NCI-H82 treated with DMSO at 0.1 percent for 48 hours (cell line): ENCODE measurements around the gene SMTNL2.

ENCODE experiments used
- DNase-seq: peaks from one replicate; lab custom pipeline; 2025; ENCODE audit not compliant: unreplicated experiment; lab: John Stamatoyannopoulos, UW

The SMTNL2 gene

DNA sequence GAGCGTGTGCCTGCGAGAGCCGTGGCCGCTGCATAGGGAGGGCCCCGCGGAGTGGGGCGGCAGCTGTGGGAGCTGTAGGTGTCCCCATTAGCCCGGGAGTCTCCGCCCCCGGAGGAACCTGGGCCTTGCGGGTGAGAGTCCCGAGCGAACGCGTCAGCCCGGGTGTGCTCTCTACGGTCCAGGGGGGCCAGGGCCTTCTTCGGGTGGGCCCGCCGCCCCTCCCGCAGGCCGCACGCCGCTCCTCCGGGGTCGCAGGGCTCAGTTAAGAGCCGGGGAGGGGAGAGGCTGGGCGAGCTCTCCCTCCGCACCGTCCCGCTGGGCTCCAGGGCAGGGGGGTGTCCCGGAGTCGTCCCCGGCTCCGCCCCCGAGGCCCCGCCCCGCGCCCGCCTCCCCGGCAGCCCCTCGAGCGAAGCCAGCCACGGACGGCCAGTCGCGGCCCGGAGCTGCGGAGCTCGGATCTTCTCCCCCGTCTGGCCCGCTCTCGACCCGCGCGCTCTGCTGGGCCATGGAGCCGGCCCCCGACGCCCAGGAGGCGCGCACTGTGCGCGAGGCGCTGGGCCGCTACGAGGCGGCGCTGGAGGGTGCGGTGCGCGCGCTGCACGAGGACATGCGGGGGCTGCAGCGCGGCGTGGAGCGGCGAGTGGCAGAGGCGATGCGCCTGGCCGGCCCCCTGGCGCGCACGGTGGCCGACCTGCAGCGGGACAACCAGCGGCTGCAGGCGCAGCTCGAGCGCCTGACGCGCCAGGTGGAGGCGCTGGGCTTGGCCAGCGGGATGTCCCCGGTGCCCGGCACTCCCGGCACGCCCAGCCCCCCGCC lies at the start of gene SMTNL2:
TSS of gene SMTNL2 (plus strand) at position 429 of the 816 bp plus-strand sequence. CDS start at position 506, 77 bp downstream.
- no peak for DNase-seq

DNA sequence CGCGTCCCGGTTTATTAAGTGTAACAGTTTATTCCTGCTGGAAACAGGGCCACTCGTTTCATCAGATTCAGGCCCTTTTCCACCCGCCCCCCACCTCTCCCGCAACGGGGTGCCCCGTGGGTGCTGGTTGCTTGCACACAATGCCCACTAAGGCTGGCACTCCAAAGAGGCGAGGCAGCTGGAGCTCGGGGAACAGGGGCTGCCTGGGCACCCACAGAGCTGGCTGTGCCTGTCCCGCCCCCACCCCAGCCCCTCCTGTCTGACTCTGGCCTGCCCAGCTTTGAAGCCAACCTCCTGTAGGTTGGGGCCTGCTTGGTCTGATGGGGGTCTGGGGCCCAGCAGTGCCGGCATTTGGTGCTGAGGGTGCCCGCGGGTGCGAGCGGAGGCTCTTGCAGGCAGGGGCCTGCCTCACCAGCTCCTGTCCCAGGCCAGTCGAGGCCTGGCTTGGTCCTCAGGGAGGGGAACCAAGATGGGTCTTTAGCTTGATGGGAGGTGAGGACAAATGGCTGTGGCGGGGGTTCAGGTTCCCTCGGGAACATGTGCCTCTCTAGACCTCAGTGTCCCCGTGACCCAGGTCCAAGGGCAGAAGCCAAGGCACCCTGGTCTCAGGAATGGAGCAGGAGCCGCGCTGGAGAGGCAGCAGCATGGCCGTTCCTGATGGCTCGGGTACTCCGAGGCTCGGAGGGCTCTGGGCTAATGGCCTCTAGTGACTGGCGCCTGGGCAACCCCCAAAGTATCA lies 49.2 kb upstream of the SMTNL2 start:
- DNase-seq, result no peak

DNA sequence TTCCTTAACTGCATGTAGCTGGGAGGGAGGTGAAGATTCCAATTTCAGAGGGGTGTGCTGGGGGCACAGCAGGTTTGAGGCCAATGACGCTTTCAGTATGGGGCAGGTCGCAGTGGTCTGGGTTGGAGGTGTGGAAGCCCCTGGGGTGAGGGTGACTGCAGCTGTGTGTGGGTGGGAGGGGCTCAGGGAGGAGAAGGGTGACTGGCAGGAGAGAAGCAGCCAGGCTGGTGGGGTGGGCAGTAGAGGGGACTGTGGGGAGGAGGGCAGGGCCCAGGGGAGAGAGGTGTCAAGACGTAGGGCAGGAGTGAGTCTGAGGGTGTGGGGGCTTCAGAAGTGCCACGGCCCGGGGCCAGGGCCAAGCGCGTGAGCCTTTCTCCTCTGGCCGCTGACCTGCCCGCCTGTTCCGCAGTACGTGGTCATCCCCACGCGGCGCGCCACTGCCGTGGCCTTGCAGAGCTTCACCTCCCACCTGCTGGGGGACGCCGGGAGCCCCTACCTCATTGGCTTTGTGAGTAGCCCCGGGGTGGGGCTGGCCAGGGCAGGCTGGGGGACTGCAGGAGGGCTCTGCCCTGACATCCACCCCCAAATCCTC lies 48.6 kb upstream of the SMTNL2 start:
- DNase-seq, result no peak

DNA sequence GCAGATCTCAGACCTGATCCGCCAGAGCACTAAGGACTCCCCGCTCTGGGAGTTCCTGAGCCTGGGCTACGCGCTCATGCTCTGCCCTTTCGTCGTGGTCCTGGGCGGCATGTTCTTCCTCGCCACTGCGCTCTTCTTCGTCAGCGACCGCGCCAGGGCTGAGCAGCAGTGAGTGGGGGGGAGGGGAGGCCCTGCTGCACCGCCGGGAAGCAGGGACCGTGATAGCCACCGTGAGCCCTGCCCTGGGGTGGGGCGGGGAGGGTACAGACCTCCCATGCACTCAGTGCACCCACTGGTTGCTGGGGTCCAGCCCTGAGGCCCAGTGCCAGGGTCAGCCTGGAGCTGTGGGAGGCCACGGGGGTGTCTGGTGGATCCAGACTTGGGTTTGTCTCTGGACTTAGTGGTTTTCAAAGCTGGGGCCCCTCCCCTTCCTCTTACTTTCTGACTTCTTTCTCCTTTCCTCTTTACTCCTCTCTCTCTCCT lies 48.0 kb upstream of the SMTNL2 start:
- no peak for DNase-seq

DNA sequence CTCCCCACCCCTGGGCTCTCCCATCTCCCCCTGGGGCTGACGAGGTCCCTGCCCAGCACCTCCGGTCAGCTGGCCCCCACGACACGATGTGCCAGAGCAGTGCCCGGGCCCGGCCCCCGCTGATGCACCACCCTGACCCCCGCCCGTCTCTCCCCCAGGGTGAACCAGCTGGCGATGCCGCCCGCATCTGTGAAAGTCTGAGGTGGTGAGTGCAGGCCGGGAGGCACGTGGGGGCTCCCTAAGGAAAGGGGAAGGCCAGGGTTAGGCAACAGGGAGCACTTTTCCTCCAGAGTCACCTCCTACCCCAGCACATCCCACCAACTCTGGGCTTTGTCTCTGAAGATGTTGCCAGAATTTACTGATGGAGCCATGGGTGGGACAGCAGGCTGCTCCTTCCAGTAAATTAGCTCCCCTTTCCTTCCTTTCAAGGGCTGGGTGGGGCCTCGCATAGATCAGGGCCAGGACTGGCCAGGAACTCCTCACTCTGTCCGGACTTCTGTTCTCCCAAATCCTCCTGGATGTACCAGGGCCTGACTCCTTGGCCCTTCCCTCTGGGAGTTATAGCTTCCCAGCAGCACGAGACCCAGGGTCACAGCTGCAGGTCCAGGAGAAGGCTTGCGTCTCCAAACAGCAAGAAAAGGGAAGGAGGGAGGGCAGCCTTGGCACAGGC lies 47.5 kb upstream of the SMTNL2 start:
- DNase-seq, result no peak

DNA sequence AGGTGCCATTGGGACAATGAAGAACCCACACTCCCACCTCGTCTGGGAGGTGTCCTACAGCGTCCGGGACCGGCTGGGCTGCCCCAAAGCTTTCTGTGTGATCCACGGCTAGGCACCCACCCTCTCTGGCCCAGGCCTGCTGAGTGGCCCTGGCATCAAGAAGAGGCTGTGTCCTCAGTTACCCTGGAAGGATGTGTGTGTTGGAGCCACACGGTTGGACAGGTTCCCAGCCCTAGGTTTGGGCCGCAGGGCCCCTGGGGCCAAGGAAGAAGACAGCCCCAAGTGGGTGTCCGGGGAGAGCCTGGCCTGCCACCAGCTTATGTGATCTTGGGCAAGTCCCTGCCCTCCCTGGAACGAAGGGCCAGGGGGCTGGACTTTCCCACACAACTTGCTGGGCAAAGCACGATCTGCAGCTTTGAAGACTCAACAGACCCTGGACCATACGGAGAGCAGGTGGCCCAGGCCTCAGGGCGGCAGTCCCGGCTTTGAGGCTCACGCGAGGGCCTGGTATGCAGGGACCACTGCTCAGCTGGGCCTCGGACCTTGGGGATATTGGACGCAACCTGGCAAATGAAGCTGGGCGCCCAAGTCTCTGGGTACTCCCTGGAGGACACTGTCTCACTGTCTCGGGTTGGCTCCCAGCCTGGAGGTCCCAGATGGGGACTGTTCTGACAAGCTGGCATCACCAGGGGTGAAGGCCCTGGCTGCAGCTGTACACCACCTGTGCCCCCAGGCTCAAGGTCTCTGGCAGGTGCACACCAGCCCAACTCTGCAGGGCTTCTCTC lies 46.7 kb upstream of the SMTNL2 start:
- no peak for DNase-seq

DNA sequence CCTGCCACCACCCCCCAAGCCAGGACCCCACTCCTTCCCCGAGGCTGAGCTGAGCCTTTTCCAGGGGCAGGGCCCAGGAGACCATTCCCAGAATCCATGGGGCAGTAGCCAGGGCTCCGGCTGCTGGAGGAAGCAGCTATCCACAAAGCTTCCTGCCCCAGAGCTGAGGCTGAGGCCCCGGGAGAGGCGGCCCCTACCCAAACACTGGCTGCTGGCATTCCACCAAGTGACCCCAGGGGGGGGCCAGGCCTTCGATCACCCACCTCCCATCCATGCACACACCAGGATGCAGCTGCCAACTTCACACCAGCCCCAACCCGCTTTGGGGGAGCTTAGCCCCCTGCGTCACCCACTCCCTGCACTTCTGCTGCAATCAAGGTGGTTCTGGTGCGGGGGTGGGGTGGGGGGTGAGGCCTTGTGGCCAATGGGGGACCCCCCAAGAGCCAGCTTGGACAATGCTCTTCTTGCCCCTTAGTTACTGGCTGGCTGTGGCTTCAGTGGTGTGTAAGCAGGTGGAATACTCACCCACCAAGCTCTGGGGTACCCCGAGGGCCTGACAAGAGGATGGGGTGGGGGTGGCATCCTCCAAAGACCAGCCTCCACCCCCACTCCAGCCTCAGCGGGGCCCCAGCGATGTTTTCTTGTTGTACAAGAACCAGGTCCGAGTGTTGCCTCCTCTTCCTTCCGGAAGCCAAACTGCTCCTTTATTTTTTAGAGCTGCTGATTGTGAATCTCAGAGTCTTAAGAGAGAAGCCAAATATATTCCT lies 45.9 kb upstream of the SMTNL2 start:
- no peak for DNase-seq

DNA sequence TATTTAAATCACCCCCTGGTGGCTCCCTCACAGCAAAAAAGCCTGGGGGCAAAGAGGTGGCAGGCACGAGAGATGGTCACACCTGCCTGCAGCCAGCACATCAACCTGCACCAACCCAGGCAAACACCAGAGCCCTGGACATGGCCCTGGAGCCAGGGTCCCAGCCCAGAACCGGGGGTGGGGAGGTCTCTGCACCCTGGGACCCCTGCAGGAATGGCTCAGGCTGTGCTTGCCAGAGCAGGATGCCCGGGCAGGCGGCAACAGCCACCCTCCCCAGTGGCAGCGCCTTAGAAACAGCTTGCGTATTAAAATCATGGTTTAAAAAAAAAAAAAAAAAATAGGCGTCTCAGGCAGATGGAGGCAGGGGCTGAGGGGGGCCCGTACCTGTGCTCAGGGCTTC lies 45.3 kb upstream of the SMTNL2 start:
- no peak for DNase-seq

DNA sequence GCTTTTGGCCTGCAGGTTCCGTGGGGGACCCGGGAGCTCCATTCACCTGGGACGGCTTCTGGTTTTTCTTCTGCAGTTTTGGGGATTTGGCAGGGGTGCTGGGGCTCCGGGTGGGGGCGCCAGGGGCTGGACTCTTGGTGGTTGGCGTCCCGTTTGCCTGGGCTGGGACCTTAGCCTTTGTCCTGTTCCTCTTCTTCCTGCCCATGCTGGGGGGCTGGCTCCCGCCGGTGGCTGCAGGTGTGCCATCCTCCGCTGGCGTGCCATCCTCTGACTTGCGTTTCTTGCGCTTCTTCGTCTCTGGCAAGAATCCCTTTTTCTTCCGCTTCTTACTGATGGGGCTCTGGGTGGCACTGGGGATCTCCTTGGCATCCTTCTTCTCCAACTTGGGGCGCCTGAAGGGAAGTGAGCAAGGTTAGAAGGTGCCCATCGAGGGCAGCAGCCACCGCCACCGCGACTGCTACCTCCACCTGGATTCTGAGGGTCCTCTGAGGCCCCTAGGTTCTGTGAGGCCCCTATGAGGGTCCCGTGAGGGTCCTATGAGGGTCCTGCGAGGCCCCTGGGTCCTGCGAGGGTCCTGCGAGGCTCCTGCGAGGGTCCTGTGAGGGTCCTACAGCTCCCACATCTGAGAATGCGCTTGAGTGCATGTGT lies 44.6 kb upstream of the SMTNL2 start:
- no peak for DNase-seq

DNA sequence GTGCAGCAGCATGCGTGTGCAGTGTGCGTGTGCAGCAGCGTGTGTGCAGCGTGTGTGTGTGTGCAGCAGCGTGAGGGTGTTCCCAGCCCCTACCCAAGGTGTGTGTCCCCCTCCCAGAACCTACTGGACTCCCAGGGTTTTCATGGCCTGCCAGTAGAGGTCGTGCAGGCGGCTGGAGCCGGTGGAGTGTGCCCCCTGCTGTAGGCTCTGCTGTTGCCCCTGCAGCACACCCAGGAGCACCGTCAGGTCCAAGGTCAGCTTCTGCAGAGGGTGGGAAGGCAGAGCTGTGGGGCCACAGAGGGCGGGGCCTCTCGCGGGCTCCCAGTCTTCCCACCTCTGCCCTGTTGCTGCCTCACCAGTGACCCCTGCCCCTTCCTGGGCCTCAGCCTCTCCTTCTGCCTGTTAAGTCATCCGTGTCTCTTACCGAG lies 44.1 kb upstream of the SMTNL2 start:
- DNase-seq, result no peak

DNA sequence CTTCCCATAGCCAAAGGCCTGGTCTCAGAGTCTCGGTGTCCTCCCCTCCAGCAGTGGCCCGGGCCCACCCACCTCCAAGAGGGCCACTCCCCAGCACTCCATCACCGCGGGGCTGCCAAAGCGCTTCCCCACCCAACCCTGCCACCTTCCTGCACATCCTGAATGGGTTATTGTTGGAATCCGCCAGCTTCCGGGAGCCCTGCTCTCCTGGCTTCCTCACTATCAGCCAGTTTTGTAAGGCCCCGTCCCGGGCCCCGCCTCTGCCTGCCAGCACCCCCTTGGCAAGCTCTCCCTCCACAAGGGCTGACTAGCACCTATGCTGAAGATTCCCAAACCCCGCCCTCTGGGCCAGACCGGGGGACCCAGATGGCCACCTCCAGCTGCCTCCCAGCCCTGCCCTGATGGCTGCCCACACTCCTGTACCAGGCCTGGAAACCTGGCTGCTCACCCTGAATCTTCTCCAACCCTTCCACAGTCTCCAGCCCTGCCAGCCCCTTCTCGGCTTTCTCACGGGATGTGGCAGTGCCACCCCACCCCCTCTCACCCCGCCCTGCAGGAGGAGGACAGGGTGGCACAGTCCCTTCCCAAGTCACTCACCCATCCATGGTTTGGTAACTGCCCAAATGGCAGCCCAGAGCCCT lies 43.5 kb upstream of the SMTNL2 start:
- no peak for DNase-seq

DNA sequence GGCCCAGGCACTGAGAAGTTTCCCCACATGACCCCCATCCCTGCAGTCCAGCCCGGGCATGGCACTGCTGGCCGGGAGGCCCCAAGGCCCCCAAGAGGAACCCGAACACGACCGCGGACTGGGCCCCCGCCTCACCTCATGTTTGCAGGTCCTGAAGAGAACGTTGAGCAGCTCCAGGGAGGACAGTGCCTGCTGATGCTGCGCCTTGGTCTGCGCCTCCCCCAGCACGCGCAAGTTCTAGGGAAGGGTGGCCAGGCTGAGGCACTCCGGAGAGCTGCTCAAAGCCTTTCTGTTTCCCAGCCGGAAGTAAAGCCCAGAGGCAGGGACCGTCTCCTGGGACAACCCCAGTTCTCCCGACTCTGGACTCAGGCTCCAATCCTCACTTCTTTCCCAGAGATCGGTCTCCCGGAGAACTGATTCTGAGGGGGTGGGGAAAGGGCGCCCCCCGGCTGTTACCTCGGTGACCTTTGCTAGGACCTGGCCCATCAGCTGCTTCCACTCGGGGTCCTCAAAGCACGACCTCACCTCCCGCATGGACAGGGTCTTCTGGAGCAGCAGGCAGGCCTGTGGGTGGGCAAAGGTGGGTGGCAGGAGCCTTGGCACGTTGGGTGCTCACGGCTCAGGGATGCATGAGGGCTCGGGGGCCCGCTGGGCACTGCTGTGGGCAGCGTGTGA lies 42.9 kb upstream of the SMTNL2 start:
- no peak for DNase-seq

DNA sequence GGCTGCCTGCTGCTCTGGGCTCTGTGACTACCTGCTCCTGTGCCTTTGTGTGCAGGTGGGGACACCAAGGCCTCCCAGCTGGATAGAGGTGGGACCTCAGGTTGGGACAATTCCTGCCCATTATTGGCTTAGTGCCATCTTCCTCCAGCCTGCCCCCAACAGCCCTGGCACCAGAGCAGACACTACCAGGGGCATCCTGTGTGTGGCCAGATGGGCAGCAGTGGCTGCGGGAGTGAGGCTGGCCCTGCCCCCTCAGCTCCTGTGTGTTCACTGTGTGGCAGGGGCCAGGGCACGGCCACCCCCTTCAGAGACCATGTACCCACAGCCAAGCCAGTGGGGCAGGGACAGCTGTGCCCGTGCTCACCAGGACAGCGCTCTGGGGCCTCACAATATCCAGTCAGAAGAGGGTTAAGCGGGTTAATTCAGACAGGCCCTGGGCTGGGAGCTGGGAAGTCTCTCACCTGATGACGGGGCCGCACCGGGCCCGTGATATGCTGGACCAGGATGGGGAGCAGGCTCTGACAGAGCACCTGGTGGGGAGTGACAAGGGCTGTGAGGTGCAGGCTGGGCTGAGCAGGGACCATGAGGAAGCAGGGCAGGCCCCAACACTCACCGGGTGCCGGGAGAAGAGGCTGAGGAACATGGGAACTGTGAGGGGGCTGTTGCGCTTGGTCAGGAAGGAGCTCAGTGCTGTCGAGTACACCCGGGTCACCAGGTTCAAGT lies 42.2 kb upstream of the SMTNL2 start:
- DNase-seq, result no peak

DNA sequence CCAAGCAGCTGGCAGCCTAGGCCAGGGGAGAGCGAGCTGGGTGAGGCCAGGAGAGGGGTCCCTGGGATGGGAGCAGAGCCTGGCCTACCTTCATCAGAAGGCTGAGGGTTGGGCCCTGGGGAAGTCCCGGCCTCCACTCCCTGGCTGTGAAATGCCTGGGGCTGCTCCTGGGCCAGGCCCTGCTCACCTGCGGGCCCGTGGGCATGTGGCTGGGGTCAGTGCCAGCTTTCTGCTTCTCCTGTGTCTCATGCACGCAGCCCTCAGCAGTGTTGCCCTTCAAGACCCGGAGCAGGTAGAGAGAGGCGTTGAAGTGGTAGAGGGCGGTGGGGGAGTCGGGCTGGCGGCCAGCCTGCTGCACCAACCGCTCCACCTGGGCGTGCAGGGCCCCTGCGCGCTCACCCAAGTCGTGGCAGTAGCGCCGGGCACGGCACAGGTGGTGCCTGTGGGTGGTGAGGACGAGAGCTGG lies 41.6 kb upstream of the SMTNL2 start:
- DNase-seq, result no peak

DNA sequence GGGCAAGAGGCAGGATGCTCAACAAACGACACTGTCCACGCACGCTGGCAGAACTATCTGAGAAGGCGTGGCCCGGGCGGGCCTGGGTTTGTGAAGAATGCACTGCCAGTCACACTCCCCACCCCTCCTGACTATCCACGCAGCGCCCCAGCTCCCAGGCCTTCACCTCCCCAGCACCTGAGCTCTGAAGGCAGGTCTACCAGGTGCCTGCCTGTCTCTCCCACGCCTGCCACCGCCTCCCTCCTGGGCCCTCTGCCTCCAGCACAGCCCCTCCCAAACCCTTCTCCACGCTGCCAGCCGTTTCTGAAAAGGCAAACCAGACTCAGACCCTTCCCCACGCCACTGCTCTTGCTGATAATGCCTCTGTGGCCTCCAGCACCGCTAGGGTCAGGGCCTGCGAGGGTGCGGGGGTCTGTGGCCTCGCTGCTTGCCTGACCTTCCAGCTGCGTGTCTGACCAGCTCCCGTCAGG lies 40.7 kb upstream of the SMTNL2 start:
- DNase-seq, result no peak

DNA sequence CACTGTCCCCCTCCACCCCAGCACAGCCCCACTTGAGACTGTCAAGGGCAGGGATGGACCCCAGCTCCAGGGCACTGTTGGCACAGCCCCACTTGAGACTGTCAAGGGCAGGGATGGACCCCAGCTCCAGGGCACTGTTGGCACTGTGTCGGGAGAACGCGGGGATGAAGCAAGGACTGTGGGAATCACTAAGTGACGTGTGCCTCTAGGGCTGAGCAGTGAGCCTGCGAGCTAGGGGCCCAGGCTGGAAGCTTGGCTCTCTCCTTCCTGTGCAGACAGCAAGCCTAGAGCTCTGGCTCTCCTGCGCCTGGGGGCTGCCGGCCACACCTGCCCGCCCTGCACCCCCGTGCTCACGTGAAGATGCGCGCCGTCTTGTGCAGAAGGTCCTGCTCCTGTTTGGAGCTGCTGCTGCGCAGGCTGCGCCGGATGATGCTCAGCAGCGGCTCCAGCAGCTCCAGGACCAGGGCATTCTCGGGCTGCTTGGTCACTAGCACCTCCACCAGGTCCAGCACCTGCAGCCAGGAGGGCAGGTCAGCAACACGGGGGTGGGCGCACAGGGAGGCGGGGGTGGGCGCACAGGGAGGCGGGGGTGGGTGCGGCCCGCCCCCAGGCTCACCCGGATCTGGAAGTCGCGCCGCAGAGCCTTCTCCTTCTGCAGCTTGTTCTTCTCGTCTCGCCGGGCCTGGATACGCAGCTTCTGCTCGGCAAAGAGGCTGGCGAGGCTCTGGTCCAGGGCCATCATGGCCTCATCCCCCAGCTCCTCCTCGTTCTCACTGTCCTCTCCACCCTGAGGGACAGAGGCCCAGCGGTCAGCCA lies 40.0 kb upstream of the SMTNL2 start:
- no peak for DNase-seq

DNA sequence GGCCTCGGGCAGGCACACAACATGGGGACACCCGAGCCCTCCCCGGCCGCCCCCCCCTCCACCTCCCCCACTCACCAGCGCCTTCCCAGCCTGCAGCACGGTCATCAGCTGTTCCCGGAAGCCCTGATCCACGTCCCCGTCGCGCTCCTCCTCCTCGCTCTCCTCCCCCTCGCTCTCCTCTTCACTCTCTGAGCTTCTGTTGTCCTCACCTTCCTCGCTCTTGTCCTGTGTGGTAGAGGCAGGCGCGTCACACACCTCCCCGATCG lies 39.4 kb upstream of the SMTNL2 start:
- no peak for DNase-seq
